GM11168 (cell line): Measurements from ENCODE around the gene BLID.

Experiments
- in situ Hi-C: fragments of 300-500 bp; cut with MboI; formaldehyde crosslinking; loops from one replicate; pipeline ENCODE4 v1.12.0; 2022; ENCODE audit warnings: low sequenced_read_pairs; ENCODE audit not compliant: unreplicated experiment

BLID gene

GRCh38 chr11:122141725-122142124 lies 25.7 kb upstream of the BLID start:
- in situ Hi-C loops = no loop called here

DNA sequence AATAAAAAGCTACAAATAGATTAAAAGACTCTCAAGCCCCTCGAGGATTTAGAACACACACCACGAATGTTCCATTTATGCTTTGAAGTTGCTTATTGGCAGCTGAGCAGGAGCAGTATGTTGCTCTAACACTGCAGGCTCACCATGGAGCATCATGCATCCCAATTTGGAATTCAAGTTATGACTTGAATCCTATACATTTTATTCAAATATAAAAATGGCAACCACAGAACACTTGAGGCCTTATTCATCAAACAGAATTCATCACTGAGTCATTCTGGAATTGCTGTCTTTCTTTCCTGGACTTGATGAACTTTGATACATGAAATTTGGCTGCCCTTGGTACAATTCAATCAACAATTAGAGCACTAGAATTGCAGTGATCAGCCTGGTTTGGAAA lies 24.5 kb upstream of the BLID start:
- in situ Hi-C loops = no loop called here

GRCh38 chr11:122139595-122139866 lies 23.5 kb upstream of the BLID start:
- in situ Hi-C loops = no loop called here

- in situ Hi-C loops = no loop called here
These were observed 23.0 kb upstream of the BLID start for GRCh38 chr11:122138744-122139594.

DNA sequence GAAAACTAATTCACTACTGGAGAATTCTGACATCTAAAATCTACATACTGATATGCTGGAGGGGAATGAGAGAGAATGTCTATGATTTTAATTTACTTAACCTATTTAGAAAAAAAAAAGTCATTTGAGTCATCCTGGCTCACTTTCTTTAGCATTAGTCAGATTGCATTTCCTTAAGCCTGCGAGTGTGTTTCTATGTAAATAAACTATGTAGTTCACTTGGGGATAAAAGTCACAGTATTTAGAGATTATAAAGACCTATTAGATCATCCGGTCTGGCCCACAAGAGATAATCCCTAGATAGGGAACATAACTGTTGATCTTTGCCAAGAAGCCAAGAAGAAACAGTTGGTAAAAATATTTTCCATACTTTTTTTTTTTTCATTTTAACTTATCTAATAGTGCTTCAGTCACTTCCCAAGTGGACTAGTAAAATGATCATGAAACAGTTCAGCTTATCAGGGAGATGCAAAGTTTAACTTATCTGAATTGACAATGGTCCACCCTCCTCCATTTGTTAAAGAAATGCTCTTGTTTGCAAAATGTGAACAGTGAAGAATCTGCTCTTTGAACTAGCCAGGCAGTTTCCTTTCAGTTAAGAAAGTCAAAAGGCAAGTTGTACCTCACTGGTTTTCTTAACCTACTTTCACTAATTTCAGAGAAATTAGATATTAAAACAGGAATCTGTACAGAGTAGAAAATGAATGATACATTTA lies 21.2 kb upstream of the BLID start:
- in situ Hi-C loops = no loop called here

DNA sequence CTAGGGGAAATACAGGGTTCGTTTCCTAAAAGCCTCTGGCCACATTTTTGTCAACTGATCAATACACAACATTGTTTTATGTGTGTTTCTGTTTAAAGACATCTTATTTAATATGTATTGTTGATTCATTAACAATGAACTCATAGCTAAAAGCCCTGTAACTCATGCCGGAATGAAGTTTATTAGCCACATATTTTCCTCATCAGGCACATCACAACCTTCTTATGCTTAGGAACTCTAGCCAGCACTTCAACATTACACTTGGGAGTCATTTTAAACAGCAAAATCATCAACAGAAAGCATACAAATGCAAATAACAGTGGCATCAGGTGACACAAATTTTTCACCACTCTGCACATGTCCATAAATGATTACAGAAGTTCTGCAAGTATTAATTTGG lies 15.1 kb upstream of the BLID start:
- in situ Hi-C loops = no loop called here

DNA sequence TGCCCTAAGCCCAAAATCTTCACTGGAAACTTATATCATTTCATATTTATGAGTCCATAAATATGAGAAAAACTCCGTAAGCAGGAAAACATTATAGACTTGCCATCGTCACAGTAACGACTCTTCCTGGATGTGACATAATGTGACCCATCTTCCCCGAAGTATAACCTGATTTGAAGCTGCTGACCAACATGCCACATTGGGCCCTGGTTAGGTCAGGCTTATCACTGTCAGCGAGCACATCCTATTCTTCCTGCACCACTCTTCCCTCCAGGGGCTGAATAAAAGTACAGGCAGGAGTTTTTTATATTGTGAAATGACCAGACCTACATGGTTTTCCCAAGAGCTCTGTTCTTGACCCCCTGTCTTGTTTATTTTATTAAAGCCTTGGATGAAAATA lies 12.1 kb upstream of the BLID start:
- in situ Hi-C loops = no loop called here

- in situ Hi-C loops = no loop called here
These were observed 11.0 kb upstream of the BLID start for GRCh38 chr11:122127020-122127419.

DNA sequence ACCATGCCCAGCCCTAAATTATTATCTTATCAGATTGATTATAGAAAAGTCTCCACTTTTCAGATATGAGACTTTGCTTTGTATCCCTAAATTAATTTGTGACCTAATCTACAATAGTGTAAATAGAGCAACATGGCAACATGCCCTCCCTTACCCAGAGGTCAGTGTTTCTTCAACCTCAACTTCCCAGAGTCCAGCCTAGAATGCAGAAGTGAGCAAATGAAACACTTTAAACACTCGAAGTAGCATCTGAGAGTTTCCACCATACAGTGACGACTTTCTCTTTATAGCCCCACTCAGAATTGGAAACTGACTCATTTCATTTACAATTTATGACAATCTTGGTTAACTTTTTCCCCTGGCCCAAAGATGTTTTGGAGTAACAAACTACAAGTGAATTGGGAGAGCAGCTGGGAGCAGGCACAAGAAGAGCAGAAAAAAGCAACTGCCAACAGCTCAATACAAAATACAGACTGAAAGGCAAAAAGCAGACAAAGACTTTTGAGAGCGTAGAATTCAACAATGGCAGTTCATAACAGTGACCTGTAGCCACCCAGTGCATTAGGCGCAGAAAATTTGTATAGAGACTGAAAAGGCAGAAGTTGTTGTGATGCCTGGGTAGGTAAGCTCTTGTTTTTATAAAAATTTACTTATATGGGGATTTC lies 10.1 kb upstream of the BLID start:
- in situ Hi-C loops = no loop called here

- in situ Hi-C loops = no loop called here
These were observed 7.4 kb upstream of the BLID start for GRCh38 chr11:122123263-122123929.

DNA sequence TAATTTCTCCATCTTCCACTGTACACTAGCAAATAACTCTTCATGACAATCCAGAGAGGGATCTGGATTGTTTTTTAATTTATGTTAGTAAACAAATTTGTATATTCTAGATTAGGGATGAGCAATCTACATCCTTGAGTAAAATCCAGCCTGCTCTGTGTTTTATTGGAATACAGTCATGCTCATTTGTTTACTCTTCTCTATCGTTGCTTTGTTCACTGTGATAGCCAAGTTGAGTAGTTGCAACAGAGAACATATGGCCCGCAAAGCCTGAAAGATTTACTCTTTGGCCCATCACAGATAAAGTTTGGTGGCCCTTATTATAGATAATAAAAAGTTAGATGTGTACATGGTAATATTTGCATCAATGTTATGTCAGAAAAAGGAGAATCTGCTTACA lies 6.2 kb upstream of the BLID start:
- in situ Hi-C loops = no loop called here

- in situ Hi-C loops = no loop called here
These were observed 4.1 kb upstream of the BLID start for GRCh38 chr11:122120096-122120495.

- in situ Hi-C loops = no loop called here
These were observed 576 bp upstream of the BLID start for GRCh38 chr11:122116591-122116990.

DNA sequence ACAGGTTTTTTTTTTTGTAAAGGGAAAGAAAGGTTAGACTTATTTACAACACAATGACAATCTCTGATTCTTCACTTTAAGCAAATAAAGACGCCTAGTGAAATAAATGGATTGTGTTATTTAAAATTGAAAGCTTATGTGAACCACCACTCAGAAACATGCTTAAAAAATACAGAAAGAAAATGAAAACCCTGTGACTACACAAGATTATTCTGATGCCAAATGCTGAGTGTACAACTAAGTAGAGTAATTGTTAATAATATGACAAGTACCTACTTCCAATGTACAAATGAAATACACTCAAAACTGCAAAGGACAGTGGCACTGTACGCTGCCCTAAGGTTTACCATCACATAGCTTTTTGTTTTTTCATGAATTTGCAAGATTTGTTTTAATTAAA lies 1.0 kb downstream of the BLID start:
- in situ Hi-C loops = no loop called here

- in situ Hi-C loops = no loop called here
These were observed 1.9 kb downstream of the BLID start for GRCh38 chr11:122113836-122114825.

- in situ Hi-C loops = no loop called here
These were observed 3.3 kb downstream of the BLID start for GRCh38 chr11:122112470-122113365.

GRCh38 chr11:122109932-122110331 lies 6.1 kb downstream of the BLID start:
- in situ Hi-C loops = no loop called here

DNA sequence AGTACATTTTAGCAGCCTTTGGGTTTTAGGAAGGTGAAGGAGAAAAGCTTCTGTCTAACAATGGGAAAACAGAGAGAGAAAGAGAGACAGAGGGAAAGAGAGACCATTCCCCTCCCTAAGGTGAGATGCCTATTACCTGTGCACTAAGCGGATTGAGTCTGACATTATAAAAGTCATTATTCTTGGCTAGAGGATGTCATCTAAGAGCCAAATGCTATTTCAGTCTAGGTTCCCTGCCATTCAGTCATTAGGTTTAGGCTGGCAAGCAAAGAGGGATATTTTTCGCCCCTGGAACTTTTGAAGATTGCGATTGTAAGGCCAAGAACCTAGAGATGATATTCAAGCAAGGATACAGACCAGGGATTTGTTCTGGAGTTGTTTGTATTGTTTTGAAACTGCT lies 7.2 kb downstream of the BLID start:
- in situ Hi-C loops = no loop called here
